ENCODE data around the gene SNTG2.

Gene SNTG2

DNA sequence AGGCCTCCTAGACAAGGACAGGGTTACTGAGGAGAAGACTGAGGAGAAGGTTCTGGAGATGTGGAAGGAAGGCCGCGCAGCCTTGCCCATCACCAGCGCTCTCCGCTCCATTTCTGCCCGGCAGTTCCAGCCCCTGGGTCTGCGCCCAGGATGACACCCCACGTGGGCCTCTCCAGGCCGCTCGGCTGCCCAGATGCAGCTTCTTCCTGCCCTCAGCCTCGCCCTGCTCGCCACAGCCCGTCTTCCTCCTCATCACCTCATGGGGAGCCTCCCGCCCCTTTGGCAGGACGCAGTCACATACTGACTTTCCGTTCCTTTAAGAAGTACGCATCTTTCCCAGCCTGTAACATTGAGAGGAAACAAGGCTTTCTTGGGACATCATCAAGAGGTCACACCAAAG, 37.1 kb downstream of the SNTG2 start:
- DNase-seq (ENCODE audit: low read depth in 2 of 3, low spot score in 1 of 3), result no peak

DNA sequence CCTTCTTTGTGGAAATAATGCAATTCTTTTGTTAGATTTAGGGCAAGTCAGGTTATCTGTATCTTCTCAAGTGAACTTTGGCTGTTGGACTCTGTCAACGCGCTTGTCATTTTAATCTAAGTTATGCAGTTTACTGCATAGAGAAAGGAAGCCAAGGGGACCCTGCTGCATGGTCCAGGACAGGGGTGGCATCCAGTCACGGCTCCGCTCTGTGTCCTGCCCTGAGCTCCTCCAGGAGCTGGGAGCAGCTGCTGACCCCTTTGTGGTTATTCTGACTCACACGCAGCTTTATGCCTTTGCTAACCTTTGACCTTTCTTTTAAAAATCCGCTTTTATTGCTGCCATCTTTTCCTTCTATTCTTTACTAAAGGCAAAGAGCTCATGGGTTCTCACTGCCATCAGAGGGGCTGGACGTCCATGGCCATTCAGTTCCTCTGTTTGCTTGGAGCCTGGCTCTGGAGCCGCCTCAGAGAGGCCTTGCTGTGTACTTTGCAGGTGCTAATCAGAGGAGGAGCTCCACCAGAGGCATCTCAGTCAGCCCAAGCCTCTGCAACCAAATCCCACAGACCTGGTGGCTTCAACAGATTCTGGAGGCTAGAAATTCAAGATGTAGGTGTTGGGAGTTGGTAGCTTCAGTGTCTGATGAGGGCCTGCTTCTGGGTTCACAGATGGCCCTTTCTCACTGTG, 39.3 kb downstream of the SNTG2 start:
- DNase-seq (ENCODE audit: low read depth in 2 of 3, low spot score in 1 of 3), result no peak

DNA sequence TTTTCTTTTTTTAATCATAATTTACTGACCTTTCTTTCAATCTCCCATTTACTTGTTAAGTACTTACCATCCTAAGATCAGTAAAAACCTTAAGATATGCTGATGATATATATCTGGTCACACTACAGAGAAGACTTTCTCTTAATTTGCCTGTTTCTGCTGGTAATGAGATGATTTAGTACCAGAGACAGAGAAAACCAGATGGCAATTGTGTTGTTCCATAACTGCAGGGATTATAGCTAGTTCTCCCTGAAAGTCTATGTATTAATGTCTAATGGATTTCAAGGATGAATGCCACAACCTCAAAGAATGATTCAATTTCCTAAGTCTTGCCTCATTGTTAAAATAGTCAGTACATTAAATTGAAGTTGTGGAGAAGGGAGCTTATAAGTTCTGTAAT, 40.3 kb downstream of the SNTG2 start:
- DNase-seq (ENCODE audit: low read depth in 2 of 3, low spot score in 1 of 3), result no peak

DNA sequence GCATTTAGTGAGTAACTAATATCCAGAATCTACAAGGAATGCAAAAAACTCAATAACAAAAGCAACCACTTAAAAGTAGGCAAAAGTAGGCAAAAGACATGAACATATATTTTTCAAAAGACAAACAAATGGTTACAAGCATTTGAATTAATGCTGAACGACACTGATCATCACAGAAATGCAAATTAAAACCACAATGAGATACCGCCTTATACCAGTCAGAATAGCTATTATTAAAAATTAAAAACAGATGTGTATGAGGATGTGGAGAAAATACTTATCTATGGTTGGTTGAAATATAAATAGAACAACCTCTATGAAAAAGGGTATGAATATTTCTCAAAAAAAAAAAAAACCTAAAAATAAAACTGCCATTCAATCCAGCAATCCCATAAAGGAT, 51.7 kb downstream of the SNTG2 start:
- no peak for DNase-seq (ENCODE audit: low read depth in 2 of 3, low spot score in 1 of 3)

DNA sequence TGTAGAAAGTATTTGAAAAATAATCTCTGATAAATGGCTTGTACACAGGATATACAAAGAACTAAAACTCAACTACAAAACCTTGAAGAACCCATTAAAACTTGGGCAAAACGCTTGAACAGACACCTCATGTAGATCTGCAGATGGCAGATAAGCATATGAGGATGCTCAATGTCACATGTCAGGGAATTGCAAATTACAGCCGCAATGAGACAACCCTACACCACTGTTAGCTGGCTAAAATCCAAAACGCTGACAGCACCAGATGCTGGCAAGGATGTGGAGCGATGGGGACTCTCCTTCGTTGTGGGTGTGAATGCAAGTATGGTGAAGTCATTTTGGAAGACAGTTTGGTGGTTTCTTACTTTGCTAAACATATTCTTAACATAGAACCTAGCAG, 53.7 kb downstream of the SNTG2 start:
- DNase-seq (ENCODE audit: low read depth in 2 of 3, low spot score in 1 of 3), result no peak

DNA sequence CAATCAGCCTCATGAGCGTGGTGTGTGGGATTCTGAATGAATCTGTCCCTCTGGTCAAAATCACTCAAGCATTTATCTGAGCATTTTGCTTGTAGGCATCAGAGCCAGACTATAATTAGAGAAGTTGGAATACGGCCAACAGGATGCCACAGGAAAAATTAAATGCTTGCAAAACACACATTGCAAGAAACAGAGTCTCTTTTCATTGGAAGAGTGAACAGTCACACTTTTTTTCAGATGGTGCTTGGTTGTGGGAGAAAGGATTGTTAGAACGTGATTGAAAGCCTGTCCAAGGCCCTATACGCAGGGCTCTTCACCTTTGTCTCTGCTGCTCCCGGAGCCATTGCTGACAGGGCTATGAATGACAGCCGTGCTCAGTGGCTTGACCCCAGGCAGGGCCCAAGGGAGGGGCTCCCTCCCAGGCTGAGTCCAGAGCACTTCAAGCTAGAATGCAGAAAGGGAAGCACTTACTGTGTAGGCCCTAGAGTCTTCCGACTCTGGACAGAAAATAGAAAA, 59.8 kb downstream of the SNTG2 start:
- no peak for DNase-seq (ENCODE audit: low read depth in 2 of 3, low spot score in 1 of 3)

DNA sequence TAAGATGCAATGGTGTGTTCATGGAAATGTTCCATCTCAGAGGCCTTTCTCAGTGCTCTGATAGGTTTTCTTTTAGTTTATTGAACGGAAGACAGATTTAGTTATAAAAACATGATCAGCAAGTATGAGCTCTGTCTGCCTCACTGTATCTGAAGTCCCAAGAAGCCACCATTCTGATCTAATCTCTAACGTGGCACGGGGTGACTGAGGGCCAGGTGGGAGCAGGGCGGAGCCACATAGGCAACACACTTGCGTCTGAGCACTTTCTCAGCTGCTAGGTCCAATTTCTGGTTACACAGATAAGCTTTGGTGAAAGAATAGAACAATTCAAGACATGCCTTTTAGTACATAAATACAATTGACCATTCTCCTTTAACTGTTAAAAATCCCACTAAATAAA, 60.4 kb downstream of the SNTG2 start:
- no peak for DNase-seq (ENCODE audit: low read depth in 2 of 3, low spot score in 1 of 3)

DNA sequence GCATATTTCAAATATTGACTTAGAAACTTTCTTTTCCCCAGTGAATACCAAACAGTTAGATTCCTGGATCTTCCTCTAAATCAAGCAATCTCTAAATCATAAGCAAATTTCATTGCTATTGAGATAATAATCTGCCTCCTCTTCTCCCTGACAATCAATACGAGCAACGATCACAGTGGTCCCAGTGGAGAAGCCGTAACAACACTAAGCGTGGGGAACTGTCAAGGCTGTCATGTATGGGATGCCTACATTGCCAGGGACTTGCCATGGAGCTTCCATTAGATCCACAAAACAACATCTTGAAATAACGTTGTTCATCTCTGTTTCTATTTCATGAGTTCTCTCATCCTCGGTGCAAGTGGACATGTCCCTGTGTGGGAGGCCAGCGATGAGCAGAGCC, 61.3 kb downstream of the SNTG2 start:
- DNase-seq (ENCODE audit: low read depth in 2 of 3, low spot score in 1 of 3), result no peak

DNA sequence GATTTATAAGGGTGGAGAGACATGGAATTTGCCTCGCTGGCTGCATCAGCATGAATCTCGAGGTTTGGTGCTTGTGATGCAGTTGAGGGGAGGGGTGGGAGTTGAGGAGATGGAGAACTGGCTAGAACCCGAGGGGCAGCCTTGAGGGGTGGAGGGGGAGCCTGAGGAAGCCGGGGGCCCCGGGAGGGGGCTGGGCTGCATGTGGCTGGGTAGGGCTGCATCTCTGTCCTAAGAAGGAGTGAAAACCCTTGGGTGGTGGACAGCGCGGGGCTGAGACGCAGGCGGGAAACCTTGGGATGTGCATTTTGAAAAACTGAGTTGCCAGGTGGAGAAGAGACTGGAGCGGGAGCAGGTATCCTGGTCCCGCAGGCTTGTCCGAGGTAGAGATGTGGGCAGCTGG, 64.2 kb downstream of the SNTG2 start:
- no peak for DNase-seq (ENCODE audit: low read depth in 2 of 3, low spot score in 1 of 3)

DNA sequence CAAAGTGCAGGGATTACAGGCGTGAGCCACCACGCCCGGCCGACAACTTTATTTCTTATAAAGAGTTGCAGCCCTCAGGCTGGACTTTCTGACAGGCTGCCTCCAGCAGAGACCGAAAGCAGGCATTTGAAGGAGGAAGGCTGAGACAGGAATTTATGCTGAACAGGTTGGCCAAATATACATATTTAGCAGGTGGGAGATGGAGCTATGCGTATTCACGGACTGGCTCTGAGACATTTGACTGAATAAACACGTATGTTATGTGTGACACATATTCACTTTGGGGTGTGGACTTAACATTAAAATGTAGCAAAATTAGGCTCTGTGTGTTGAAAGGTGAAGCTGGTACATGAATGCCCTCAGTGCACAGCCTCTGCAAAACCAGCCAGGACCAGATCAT, 65.9 kb downstream of the SNTG2 start:
- no peak for DNase-seq (ENCODE audit: low read depth in 2 of 3, low spot score in 1 of 3)

DNA sequence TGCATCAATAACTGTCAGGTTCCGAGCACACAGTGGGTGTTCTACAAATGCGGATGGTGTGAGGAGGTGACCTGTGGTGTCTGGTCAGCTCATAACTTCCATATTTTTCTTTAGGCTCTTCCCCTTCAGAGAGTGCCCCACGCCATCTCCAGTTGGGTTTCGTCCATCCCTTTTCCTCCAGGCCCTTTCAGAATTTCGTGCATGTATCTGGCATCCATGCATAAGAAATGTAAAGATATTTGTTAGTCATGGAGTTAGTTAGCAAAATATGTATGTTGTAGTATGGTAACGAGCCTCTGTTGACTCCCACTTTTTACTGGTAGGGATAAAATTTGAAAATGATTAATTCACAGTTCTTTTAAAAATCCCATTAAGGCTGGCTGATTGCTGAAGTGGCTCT, 67.2 kb downstream of the SNTG2 start:
- DNase-seq (ENCODE audit: low read depth in 2 of 3, low spot score in 1 of 3), result no peak

DNA sequence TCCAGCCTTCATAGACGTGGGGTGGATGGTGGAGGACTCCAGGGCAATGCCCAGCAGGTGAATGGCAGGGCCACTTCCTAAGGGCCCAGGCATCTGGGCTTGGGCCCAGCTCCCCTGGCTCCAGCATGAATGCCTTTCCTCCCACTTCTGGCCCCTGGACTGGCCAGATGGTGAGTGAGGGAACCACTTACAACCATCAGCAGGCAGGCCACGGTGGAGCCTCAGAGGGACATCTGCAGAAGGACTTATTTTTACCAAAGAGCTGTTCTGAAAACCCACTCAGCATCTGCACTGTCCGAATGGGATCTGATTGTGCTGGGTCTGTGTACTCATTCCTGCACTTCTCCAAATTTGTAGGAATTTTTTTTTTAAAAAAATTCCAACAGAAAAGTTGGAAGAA, 69.6 kb downstream of the SNTG2 start:
- no peak for DNase-seq (ENCODE audit: low read depth in 2 of 3, low spot score in 1 of 3)

DNA sequence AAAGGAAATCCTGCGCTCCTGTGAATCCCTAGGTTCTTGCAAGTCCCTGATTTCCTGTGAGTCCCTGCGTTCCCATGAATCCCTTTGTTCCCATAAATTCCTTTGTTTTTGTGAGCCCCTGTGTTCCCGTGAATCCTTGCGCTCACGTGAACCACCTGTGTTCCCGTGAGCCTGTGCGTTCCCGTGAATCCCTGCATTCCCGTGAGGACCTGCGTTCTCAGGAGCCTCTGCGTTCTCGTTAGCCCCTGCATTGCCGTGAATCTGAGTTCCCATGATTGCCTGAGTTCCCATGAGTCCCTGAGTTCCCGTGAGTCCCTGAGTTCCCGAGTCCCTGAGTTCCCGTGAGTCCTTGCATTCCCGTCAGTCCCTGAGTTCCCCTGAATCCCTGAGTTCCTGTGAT, 71.5 kb downstream of the SNTG2 start:
- DNase-seq (ENCODE audit: low read depth in 2 of 3, low spot score in 1 of 3), result no peak

DNA sequence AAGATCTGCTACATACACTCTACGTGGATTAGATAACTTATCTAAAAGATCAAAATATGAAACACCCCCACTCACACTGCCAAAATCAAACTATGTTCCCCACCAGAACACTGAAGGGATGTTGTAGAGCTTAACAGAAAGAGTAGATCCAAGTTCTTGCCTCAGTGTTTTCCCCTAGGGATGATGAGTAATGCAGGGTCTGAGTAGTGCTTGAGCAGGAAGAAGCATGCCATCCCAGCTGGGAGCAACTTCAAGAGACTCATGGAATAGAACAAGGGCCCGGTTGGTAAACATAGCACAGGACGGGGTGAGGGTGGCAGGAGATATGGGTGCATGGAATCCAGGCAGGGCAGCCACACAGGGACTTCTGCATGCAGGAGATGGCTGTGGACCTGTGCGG, 74.3 kb downstream of the SNTG2 start:
- DNase-seq (ENCODE audit: low read depth in 2 of 3, low spot score in 1 of 3), result no peak

DNA sequence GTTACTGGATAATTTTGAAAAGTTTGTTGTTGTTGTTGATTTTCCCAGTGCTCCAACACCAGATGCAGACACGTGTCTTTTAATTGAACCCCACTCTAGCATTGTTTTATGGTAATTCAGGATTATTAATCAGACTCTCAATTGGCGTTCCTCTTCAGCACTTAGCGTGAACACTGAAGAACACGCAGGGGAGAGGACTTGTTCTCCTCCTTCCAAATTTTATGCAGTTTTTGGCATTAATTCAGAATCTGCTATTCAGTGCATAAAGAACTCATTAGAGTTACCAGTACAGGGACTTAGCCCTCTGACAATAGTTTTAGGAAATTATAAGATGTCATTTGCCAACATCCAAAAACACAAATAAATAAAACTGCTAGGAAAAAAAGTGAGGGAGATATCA, 75.5 kb downstream of the SNTG2 start:
- no peak for DNase-seq (ENCODE audit: low read depth in 2 of 3, low spot score in 1 of 3)

DNA sequence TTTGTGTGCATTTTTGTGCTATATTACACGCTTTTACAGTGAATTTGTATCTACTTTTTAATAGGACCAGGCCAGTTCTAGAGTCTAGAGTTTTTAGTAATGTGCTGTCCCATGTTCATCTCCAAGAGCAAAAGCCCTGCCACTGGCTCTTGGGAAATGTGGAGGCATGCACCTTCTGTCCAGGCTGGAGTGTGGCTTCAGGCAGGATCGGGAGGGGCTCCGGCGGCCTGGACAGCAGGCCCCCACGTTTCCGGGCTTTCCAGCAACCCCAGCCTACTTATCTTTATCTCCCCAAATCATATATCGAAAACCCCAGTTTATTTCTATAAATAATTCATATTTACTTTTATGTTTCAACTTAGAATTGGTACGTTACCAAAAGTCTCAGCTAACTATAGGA, 78.2 kb downstream of the SNTG2 start:
- no peak for DNase-seq (ENCODE audit: low read depth in 2 of 3, low spot score in 1 of 3)

DNA sequence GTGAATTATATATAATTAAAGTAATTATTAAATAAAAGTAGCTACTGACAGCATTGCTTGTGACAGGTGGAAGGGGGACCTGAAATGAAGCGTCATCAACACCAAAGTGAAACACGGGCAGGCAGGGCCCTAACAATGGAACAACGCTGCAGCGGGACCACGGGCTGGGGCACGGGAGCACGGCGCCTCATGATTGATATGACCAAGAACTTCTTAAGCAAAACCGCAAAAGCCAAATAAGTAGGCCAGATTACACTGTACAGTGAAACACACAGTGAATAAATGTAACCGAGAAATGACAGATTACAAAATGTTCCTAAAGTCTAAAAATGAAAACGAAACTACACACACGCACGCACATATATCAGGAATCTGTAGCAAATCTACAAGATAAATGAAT, 81.4 kb downstream of the SNTG2 start:
- DNase-seq (ENCODE audit: low read depth in 2 of 3, low spot score in 1 of 3), result peak in 2 of 3 donors; percentile 5 to 20

DNA sequence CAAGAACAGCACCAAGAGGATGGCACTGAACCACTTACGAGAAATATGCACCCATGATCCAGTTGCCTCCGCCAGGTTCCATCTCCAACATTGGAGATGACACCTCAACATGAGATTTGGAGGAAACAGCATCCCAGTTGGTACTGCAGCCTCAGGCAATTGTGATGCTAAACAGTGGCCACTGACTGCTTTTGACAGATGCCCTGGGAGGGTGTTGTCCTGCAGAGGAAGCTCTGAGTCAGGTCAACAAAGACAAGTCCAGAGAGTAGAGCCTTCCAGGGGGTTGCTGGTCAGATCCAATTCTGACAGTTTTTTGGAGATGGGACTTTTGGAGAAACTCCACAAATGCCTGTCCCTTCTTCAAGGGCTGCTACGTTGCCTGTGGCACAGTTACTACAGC, 82.4 kb downstream of the SNTG2 start:
- DNase-seq (ENCODE audit: low read depth in 2 of 3, low spot score in 1 of 3), result no peak

DNA sequence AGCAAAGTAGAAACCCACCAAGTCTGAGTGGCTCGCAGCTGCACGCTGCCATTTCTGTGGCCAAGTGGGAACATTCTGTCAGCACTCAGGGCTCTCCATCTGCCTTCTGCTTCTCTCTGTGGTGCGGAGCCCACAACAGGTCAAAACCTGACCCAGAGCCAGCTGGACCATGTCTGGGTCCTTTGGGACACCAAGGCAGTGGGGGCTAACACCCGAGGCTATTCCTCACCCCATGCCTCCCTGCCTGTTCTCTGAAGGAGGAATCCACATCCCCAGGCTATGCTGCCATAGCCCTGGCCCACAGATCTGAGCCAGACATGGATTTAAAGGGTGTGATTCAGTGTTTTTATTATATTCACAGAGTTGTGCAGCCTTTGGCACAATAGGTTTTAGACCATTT, 86.4 kb downstream of the SNTG2 start:
- no peak for DNase-seq (ENCODE audit: low read depth in 2 of 3, low spot score in 1 of 3)

DNA sequence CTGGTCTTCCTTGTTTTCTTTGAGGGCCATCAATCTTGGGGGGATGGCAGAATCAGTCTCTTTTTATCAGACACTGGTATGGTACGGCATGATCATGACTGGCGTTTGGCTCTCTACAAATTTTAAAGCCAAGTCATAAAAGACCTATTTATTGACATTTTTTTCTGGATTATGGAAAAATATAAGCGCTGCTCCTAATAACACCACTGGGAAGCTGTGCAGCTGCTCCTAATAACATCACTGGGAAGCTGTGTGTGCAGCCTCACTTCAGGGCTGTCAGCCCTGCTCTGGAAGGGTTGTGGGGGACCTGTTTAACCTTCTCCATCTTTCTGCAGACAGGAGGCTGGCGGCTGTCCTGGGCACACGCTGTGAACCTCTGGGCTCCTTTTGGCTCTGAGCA, 88.9 kb downstream of the SNTG2 start:
- DNase-seq (ENCODE audit: low read depth in 2 of 3, low spot score in 1 of 3), result no peak

DNA sequence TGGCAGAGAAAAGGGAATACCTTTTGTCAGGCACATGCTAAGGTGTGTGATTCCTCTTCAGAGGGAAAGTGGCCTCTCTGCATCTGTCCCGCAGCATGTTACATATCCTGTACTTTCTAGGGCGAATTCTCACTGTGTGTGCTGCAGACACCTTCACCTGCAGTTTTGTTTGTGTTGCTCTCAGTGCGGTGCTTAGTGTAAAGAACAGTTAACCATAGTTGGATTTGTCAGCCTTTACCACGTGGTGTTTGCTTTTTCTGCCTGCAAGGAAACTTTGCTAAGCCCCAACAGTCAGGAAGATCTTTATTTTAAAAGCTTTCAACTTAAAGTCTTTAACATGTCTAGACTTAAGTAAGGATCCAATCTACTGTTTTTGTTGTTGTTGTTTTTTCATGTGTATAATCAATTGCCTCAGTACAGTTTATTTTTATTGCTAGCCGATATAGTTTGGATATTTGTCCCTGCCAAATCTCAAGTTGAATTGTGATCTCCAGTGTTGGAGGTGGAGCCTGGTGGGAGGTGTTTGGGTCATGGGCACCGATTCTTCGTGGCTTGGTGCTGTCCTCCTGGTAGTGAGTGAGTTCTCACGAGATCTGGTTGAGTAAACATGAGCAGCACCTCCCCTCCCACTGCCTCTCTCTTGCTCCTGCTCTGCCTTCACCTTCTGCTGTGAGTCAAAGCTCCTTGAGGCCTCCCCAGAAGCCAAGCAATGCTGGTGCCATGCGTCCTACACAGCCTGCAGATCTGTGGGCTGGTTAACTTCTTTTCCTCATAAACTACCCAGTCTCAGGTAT, 90.6 kb downstream of the SNTG2 start:
- DNase-seq (ENCODE audit: low read depth in 2 of 3, low spot score in 1 of 3), result no peak

DNA sequence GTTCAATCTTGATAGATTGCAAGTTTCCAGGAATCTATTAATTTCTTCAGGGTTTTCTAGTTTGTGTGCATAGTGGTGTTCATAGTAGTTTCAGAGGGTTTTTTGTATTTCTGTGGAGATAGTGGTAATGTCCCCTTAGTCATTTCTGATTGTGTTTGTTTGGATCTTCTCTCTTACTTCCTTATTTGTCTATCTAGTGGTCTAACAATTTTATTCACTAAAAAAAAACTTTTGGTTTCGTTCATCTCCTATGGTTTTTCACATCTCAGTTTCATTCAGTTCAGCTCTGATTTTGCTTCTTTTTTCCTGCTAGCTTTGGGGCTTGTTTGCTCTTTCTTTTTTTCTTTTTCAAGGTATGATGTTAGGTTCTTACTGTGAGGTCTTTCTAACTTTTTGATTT, 94.5 kb downstream of the SNTG2 start:
- no peak for DNase-seq (ENCODE audit: low read depth in 2 of 3, low spot score in 1 of 3)

DNA sequence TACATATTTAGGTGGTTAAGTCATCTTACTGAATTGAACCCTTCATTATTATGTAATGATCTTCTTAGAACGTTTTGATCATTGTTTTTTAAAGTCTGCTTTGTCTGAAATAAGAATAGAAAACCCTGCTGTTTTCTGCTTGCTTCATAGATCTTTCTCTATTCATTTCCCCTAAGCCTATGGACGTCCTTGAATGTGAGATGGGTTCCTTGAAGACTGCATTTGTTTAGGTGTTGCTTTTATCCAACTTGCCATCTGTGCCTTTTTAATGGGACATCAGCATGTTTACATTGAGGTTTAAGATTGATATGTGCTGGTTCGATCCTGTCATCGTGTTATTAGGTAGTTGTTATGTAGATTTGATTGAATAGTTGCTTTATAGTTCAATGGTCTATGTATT, 95.4 kb downstream of the SNTG2 start:
- no peak for DNase-seq (ENCODE audit: low read depth in 2 of 3, low spot score in 1 of 3)

All from stimulated activated CD4-positive, alpha-beta T cell treated with anti-CD3 and anti-CD28 coated beads, Interleukin-12 subunit alpha, Interleukin-12 subunit beta, amount 100 ng/mL, for 48 hours (primary cell).